SK-N-SH (cell line): ENCODE data around the gene EED. TPM values are rescaled to one million over a fixed set of nuclear protein-coding genes. Genes with fewer than 3 reads are reported as not detected.

Source experiments
- CTCF ChIA-PET: fragments of 300-600, 350-600 bp; formaldehyde crosslinking; extraction: SDS; loops from one replicate; lab custom pipeline; 2021; lab: Yijun Ruan, JAX
- POLR2A ChIA-PET: fragments of 350-600 bp; sonication (Branson Sonifier 250); formaldehyde crosslinking; extraction: SDS; loops from one replicate; lab custom pipeline; 2020; ENCODE audit warnings: antibody characterized with exemption, inconsistent platforms; lab: Yijun Ruan, JAX
- DNase-seq: peaks from one replicate; pipeline ENCODE4 v3.0.0; 2012
- H2AFZ ChIP-seq: fragments of 200-600 bp; sonication (generic); 2 replicates; pipeline ENCODE4 v1.8.1; 2016; ENCODE audit warnings: antibody characterized with exemption, mild to moderate bottlenecking, low read depth
- H3F3A ChIP-seq: fragments of 200-600 bp; sonication (generic); replicated peaks from 2 replicates; pipeline ENCODE3; 2016; ENCODE audit warnings: antibody characterized with exemption, mild to moderate bottlenecking; ENCODE audit not compliant: insufficient read depth
- H3K27ac ChIP-seq, 2 experiments: fragments of 200-500 bp in 1 of 2; fragments of 200-600 bp in 1 of 2; sonication (Bioruptor generic) in 1 of 2; sonication (generic), shearing (Covaris generic) in 1 of 2; 2 replicates each; pipeline versions ENCODE4 v1.5.1 to v1.6.1; 2014 to 2016; ENCODE audit warnings: low read depth in 2 of 2, inconsistent platforms in 1 of 2, low read length in 1 of 2, mild to moderate bottlenecking in 1 of 2, mixed read lengths in 1 of 2
- H3K27me3 ChIP-seq: fragments of 200-600 bp; sonication (generic), shearing (Covaris generic); 2 replicates; pipeline ENCODE4 v1.6.1; 2016; ENCODE audit warnings: mixed run types; ENCODE audit not compliant: insufficient read depth
- H3K36me3 ChIP-seq, 2 experiments: fragments of 200-500 bp in 1 of 2; fragments of 200-600 bp in 1 of 2; sonication (Bioruptor generic) in 1 of 2; sonication (generic) in 1 of 2; replicated peaks in 1 of 2; 2 replicates each; pipeline versions ENCODE3 to v1.5.1; 2014 to 2016; ENCODE audit warnings: low read length in 1 of 2, mild to moderate bottlenecking in 1 of 2; ENCODE audit not compliant: insufficient read depth in 2 of 2, control insufficient read depth in 1 of 2
- H3K4me1 ChIP-seq, 2 experiments: fragments of 200-500 bp in 1 of 2; fragments of 200-600 bp in 1 of 2; sonication (Bioruptor generic) in 1 of 2; sonication (generic), shearing (Covaris generic) in 1 of 2; 2 replicates each; pipeline versions ENCODE4 v1.5.1 to v1.6.1; 2014 to 2016; ENCODE audit warnings: low read depth in 1 of 2, low read length in 1 of 2, mixed run types in 1 of 2; ENCODE audit not compliant: insufficient read depth in 2 of 2, control insufficient read depth in 1 of 2
- H3K4me2 ChIP-seq: fragments of 200-600 bp; sonication (generic), shearing (Covaris generic); 2 replicates; pipeline ENCODE4 v1.6.1; 2017; ENCODE audit warnings: mixed run types
- H3K4me3 ChIP-seq, 2 experiments: fragments of 200-500 bp in 1 of 2; fragments of 200-600 bp in 1 of 2; sonication (Bioruptor generic) in 1 of 2; sonication (generic), shearing (Covaris generic) in 1 of 2; 2 replicates each; pipeline versions ENCODE4 v1.5.1 to v1.8.1; 2014 to 2016; ENCODE audit warnings: low read depth in 2 of 2, inconsistent platforms in 1 of 2, low read length in 1 of 2, mild to moderate bottlenecking in 1 of 2, mixed read lengths in 1 of 2, moderate library complexity in 1 of 2
- H3K79me2 ChIP-seq: fragments of 200-600 bp; sonication (generic); 2 replicates; pipeline ENCODE4 v1.8.1; 2017; ENCODE audit warnings: mild to moderate bottlenecking; ENCODE audit not compliant: insufficient read depth
- H3K9ac ChIP-seq: fragments of 200-600 bp; sonication (generic); 2 replicates; pipeline ENCODE4 v1.6.1; 2017; ENCODE audit warnings: mixed run types
- H3K9me2 ChIP-seq: fragments of 200-600 bp; sonication (generic); 2 replicates; pipeline ENCODE4 v1.6.1; 2017; ENCODE audit warnings: mixed run types
- H3K9me3 ChIP-seq: fragments of 200-600 bp; sonication (generic); 2 replicates; pipeline ENCODE4 v1.6.1; 2017; ENCODE audit warnings: mixed run types, mild to moderate bottlenecking, moderate library complexity
- H4K20me1 ChIP-seq: fragments of 200-600 bp; sonication (generic); 2 replicates; pipeline ENCODE4 v1.6.1; 2017; ENCODE audit warnings: mild to moderate bottlenecking, mixed run types; ENCODE audit not compliant: insufficient read depth
- CHD2 ChIP-seq: fragments of 150-350 bp; IDR thresholded peaks from 2 replicates; pipeline ENCODE4 v1.6.1; 2018; ENCODE audit warnings: low read length; ENCODE audit not compliant: partially characterized antibody
- EP300 ChIP-seq, 2 experiments: IDR thresholded peaks; 2 replicates each; pipeline versions ENCODE4 v1.4.0 to v1.6.1; 2012; ENCODE audit warnings: borderline replicate concordance in 1 of 2, low read depth in 1 of 2, low read length in 1 of 2
- EZH2phosphoT487 ChIP-seq: fragments of 200-600 bp; sonication (generic); IDR thresholded peaks from 2 replicates; pipeline ENCODE4 v1.6.1; 2017; ENCODE audit warnings: low read depth, mixed run types, mild to moderate bottlenecking, antibody characterized with exemption, moderate library complexity, borderline replicate concordance
- FOSL2 ChIP-seq: IDR thresholded peaks from 2 replicates; pipeline ENCODE4 v1.4.0; 2012; ENCODE audit warnings: low read depth, mild to moderate bottlenecking, moderate library complexity, borderline replicate concordance
- GABPA ChIP-seq: IDR thresholded peaks from 2 replicates; pipeline ENCODE4 v1.4.0; 2012; ENCODE audit warnings: low read depth, mild to moderate bottlenecking
- JUND ChIP-seq: IDR thresholded peaks from 2 replicates; pipeline ENCODE4 v1.4.0; 2012
- MAX ChIP-seq: IDR thresholded peaks from 2 replicates; pipeline ENCODE4 v1.4.0; 2012; ENCODE audit warnings: low read depth
- MXI1 ChIP-seq: IDR thresholded peaks from 2 replicates; pipeline ENCODE4 v1.6.1; 2012; ENCODE audit warnings: mild to moderate bottlenecking, low read depth, low read length, improper control_type of control experiment
- NFIC ChIP-seq: IDR thresholded peaks from 2 replicates; pipeline ENCODE4 v1.4.0; 2012; ENCODE audit warnings: borderline replicate concordance
- RAD21 ChIP-seq: IDR thresholded peaks from 2 replicates; pipeline ENCODE4 v1.6.1; 2012; ENCODE audit warnings: mild to moderate bottlenecking, low read length
- REST ChIP-seq: IDR thresholded peaks from 2 replicates; pipeline ENCODE4 v1.6.1; 2012; ENCODE audit warnings: mild to moderate bottlenecking, low read depth, low read length, moderate library complexity
- TAF1 ChIP-seq: IDR thresholded peaks from 2 replicates; pipeline ENCODE4 v1.6.1; 2012; ENCODE audit warnings: low read depth, mild to moderate bottlenecking, low read length, moderate library complexity, borderline replicate concordance
- TCF12 ChIP-seq: IDR thresholded peaks from 2 replicates; pipeline ENCODE4 v1.4.0; 2012
- USF2 ChIP-seq: fragments of 150-350 bp; IDR thresholded peaks from 2 replicates; pipeline ENCODE4 v1.6.1; 2017; ENCODE audit warnings: antibody characterized with exemption, low read length, low read depth, borderline replicate concordance
- WGBS: methylation state at CpG from one replicate; pipeline ENCODE4 v1.1.6; 2017; ENCODE audit warnings: low lambda C conversion rate; 5-methylcytosine and 5-hydroxymethylcytosine counted together
- polyA plus RNA-seq, 3 experiments: library from polyadenylated mRNA; depleted of rRNA; stranded (reverse); fragments of >200 nt; gene quantifications; 2 replicates each; pipeline ENCODE4 v1.2.3, GENCODE V29; 2012

The EED gene
- polyA plus RNA-seq, 1 of the 3 experiments (the other 2 are of a cell fraction) = 12.8 TPM

GRCh38 chr11:86219311-86220193 lies 25.0 kb upstream of the EED start:
- H3K4me2 ChIP-seq = no peak overlapping the region
- H3K27ac ChIP-seq = no peak overlapping the region
- ChIA-PET POLR2A (no interaction called here), CTCF (interaction anchor here (0.7 to 6.2 kb wide), 11 partner anchors 13 to 365 kb away, joined by 3 to 33 read pairs (median 5); partner anchors contain the start of genes CCDC83 and PICALM)
- no peak for DNase-seq
- no peaks in the 10 kb centered on the region for H3F3A ChIP-seq
- WGBS = 88% methylated on average over 7 of the region's 7 CpGs
- H4K20me1 ChIP-seq = no peaks in the 10 kb centered on the region
- no peaks in the 10 kb centered on the region for H3K36me3 ChIP-seq
- no peak overlapping the region for H3K4me3 ChIP-seq
- TF ChIP-seq MXI1 = no peak
- TF ChIP-seq EP300 (IDR thresholded peaks at IDR 0.05; ENCODE audit: borderline replicate concordance in 1 of 2, low read depth in 1 of 2, low read length in 1 of 2) = no peak
- TF ChIP-seq RAD21 = no peak
- no peak for TF ChIP-seq NFIC
- no peak for TF ChIP-seq CHD2
- no peak for TF ChIP-seq TCF12
- no peak for TF ChIP-seq JUND
- TF ChIP-seq EZH2phosphoT487 = no peak
- no peak for TF ChIP-seq REST
- TF ChIP-seq FOSL2 = no peak
- TF ChIP-seq TAF1 = no peak
- no peak for TF ChIP-seq USF2
- no peak for TF ChIP-seq GABPA
- no peak for TF ChIP-seq MAX
- peaks cover 0 to 5% of the 10 kb centered on the region in 2 experiments; a peak in 2 of 4 replicates for H3K4me1 ChIP-seq
- no peak overlapping the region for H3K9ac ChIP-seq
- H3K9me2 ChIP-seq = no peaks in the 10 kb centered on the region
- no peaks in the 10 kb centered on the region for H3K27me3 ChIP-seq
- peak overlapping the region; percentile 84 for H2AFZ ChIP-seq
- H3K9me3 ChIP-seq = no peaks in the 10 kb centered on the region
- no peaks in the 10 kb centered on the region for H3K79me2 ChIP-seq
